Measurements from ENCODE around the gene TNNC1.

The TNNC1 gene

DNA sequence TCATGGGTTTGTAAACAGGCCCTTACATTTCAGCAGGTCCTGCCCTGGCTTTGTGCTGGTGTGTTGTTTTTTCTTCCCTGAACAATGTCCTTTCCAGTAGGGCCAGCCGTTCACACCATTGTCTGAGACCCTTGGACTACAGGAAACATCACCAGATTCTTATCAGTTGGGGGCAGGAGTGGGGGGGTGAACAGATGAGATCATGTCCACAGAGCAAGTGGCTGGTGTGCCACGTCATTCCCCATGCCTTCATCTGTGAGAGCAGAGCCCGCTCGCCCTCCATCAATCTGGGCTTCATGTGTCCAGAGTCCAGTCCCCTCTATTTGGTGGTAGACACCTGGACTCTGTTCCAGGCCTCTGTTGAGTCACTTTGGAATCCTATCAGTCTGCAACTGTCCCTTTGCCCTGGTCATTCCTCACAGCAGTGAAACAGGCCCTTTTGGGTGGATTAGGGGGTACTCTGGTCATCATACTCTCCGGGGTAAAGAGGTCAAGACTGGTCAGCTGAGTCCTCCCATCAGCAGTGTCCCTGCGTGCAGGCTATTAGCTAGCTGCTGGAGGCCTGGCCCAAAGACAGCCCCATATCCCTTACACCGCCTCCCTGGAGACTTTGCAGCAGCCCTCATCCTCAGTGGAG lies 23.9 kb downstream of the TNNC1 start:
- Histone ChIP-seq H3K9me3 (ENCODE audit: control insufficient read depth in 1 of 2, low read length in 2 of 2) (no peaks in the 10 kb centered on the region), H3K27ac (ENCODE audit: low read depth, low read length) (no peak overlapping the region), H3K36me3 (ENCODE audit: control insufficient read depth in 1 of 2, insufficient read depth in 2 of 2, low read length in 2 of 2) (no peaks in the 10 kb centered on the region), H3K9ac (ENCODE audit: low read depth in 1 of 2, low read length in 2 of 2) (no peak overlapping the region), H3K4me3 (ENCODE audit: low read depth in 1 of 2, low read length in 2 of 2) (no peak overlapping the region), H3K4me1 (ENCODE audit: control insufficient read depth in 1 of 2, insufficient read depth in 2 of 2, low read length in 2 of 2) (no peaks in the 10 kb centered on the region), H3K27me3 (ENCODE audit: control insufficient read depth in 1 of 2, insufficient read depth in 2 of 2, low read length in 2 of 2) (no peaks in the 10 kb centered on the region)

GRCh38 chr3:52429031-52429430 lies 24.8 kb downstream of the TNNC1 start:
- Histone ChIP-seq H3K36me3 (ENCODE audit: control insufficient read depth in 1 of 2, insufficient read depth in 2 of 2, low read length in 2 of 2) (no peaks in the 10 kb centered on the region), H3K27me3 (ENCODE audit: control insufficient read depth in 1 of 2, insufficient read depth in 2 of 2, low read length in 2 of 2) (no peaks in the 10 kb centered on the region), H3K4me3 (ENCODE audit: low read depth in 1 of 2, low read length in 2 of 2) (no peak overlapping the region), H3K9me3 (ENCODE audit: control insufficient read depth in 1 of 2, low read length in 2 of 2) (no peaks in the 10 kb centered on the region), H3K4me1 (ENCODE audit: control insufficient read depth in 1 of 2, insufficient read depth in 2 of 2, low read length in 2 of 2) (no peaks in the 10 kb centered on the region), H3K27ac (ENCODE audit: low read depth, low read length) (no peak overlapping the region), H3K9ac (ENCODE audit: low read depth in 1 of 2, low read length in 2 of 2) (no peak overlapping the region)

DNA sequence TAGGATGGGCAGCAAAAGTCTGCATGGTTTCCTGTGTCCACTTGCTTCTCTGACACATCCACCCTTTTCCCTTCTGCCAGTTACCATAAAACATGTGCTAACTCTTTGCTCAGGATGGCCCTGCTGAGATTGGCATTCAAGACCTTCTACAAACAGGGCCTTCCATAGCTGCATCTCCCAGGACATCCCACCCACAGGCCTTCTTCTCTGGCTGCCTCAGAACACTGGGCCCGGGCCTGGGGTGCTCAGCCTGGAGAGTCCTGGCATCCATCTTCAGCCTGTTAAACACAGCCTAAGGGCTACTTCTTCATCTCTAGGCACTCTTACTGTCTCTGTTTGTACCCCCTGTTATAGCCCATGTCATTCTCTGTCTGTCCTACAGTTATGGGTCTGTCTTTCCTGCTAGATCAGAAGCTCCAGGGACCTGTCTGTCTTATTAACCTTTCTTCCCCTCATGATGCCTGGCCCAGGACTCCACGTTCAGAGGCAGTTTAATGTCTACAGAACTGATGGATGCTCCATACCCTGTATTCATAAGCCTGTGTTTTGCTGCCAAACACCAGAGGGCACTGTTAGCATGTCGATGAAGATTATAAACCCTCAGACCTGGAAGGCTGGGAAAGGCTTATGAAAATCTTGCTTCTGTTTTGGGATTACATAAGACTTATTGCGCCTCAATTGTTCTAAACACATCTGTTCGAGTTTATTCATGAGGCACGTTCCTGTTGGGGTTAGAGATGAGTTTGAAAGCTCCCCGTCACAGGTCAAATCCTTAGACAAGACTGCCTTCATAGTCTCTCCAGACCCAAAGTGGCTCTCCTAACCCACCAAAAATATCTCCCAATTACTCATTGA lies 25.5 kb downstream of the TNNC1 start:
- H3K9me3 ChIP-seq (ENCODE audit: control insufficient read depth in 1 of 2, low read length in 2 of 2) = no peaks in the 10 kb centered on the region
- H3K36me3 ChIP-seq (ENCODE audit: control insufficient read depth in 1 of 2, insufficient read depth in 2 of 2, low read length in 2 of 2) = no peaks in the 10 kb centered on the region
- H3K4me3 ChIP-seq (ENCODE audit: low read depth in 1 of 2, low read length in 2 of 2) = no peak overlapping the region
- H3K27me3 ChIP-seq (ENCODE audit: control insufficient read depth in 1 of 2, insufficient read depth in 2 of 2, low read length in 2 of 2) = no peaks in the 10 kb centered on the region
- H3K27ac ChIP-seq (ENCODE audit: low read depth, low read length) = no peak overlapping the region
- H3K4me1 ChIP-seq (ENCODE audit: control insufficient read depth in 1 of 2, insufficient read depth in 2 of 2, low read length in 2 of 2) = no peaks in the 10 kb centered on the region
- no peak overlapping the region for H3K9ac ChIP-seq (ENCODE audit: low read depth in 1 of 2, low read length in 2 of 2)

DNA sequence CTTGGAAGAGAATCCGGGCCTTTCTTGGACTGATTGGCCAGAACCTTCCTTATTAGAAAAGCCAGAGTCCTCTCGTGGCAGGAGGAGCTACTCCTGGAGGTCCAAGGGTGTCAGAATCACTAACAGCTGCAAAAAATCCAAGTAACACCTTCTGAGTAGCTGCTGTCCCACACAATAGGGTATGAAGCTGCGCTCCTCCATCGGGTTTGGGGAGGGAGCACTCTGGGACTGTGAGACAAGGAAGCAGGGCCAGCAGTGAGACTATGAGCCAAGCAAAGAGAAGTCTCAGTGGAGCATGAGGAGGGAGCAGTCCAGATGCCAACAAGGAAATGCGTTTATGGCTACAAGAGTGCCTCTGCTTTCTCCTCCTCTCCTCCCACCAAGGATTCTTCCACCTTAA lies 30.7 kb downstream of the TNNC1 start:
- H3K27ac ChIP-seq (ENCODE audit: low read depth, low read length) = no peak overlapping the region
- peaks cover 7 to 11% of the 10 kb centered on the region in 2 donors for H3K36me3 ChIP-seq (ENCODE audit: control insufficient read depth in 1 of 2, insufficient read depth in 2 of 2, low read length in 2 of 2)
- no peak overlapping the region for H3K4me3 ChIP-seq (ENCODE audit: low read depth in 1 of 2, low read length in 2 of 2)
- H3K9ac ChIP-seq (ENCODE audit: low read depth in 1 of 2, low read length in 2 of 2) = no peak overlapping the region
- no peaks in the 10 kb centered on the region for H3K9me3 ChIP-seq (ENCODE audit: control insufficient read depth in 1 of 2, low read length in 2 of 2)
- H3K4me1 ChIP-seq (ENCODE audit: control insufficient read depth in 1 of 2, insufficient read depth in 2 of 2, low read length in 2 of 2) = no peaks in the 10 kb centered on the region
- H3K27me3 ChIP-seq (ENCODE audit: control insufficient read depth in 1 of 2, insufficient read depth in 2 of 2, low read length in 2 of 2) = no peaks in the 10 kb centered on the region

DNA sequence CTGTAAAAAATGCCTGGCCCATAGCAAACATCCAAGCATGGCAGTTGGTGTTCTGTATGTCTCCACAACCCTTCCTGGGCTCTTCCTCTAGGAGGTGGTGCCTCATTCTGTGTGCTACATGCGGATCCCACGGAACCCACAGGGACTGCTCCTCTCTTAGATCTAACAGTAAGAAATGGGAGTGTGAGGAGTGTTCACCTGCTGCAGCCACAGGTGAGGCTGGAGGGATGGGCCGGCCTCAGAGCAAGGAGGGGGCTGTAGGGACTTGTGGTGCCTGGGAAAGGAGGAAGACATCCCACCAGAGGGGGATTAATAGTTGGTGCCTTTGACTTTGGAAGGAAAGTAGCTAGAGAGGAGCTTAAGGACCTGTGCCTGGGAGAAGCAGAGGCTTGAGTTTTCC lies 31.2 kb downstream of the TNNC1 start:
- Histone ChIP-seq H3K27ac (ENCODE audit: low read depth, low read length) (no peak overlapping the region), H3K36me3 (ENCODE audit: control insufficient read depth in 1 of 2, insufficient read depth in 2 of 2, low read length in 2 of 2) (peaks cover 7 to 11% of the 10 kb centered on the region in 2 donors), H3K9ac (ENCODE audit: low read depth in 1 of 2, low read length in 2 of 2) (no peak overlapping the region), H3K9me3 (ENCODE audit: control insufficient read depth in 1 of 2, low read length in 2 of 2) (no peaks in the 10 kb centered on the region), H3K4me3 (ENCODE audit: low read depth in 1 of 2, low read length in 2 of 2) (no peak overlapping the region), H3K27me3 (ENCODE audit: control insufficient read depth in 1 of 2, insufficient read depth in 2 of 2, low read length in 2 of 2) (no peaks in the 10 kb centered on the region), H3K4me1 (ENCODE audit: control insufficient read depth in 1 of 2, insufficient read depth in 2 of 2, low read length in 2 of 2) (no peaks in the 10 kb centered on the region)

GRCh38 chr3:52420388-52420787 lies 33.5 kb downstream of the TNNC1 start:
- Histone ChIP-seq H3K4me1 (ENCODE audit: control insufficient read depth in 1 of 2, insufficient read depth in 2 of 2, low read length in 2 of 2) (no peaks in the 10 kb centered on the region), H3K9me3 (ENCODE audit: control insufficient read depth in 1 of 2, low read length in 2 of 2) (no peaks in the 10 kb centered on the region), H3K27ac (ENCODE audit: low read depth, low read length) (no peak overlapping the region), H3K27me3 (ENCODE audit: control insufficient read depth in 1 of 2, insufficient read depth in 2 of 2, low read length in 2 of 2) (no peaks in the 10 kb centered on the region), H3K9ac (ENCODE audit: low read depth in 1 of 2, low read length in 2 of 2) (no peak overlapping the region), H3K4me3 (ENCODE audit: low read depth in 1 of 2, low read length in 2 of 2) (no peak overlapping the region), H3K36me3 (ENCODE audit: control insufficient read depth in 1 of 2, insufficient read depth in 2 of 2, low read length in 2 of 2) (peaks cover 7 to 11% of the 10 kb centered on the region in 2 donors)

- Histone ChIP-seq H3K9me3 (ENCODE audit: control insufficient read depth in 1 of 2, low read length in 2 of 2) (no peaks in the 10 kb centered on the region), H3K27me3 (ENCODE audit: control insufficient read depth in 1 of 2, insufficient read depth in 2 of 2, low read length in 2 of 2) (no peaks in the 10 kb centered on the region), H3K4me3 (ENCODE audit: low read depth in 1 of 2, low read length in 2 of 2) (no peak overlapping the region), H3K27ac (ENCODE audit: low read depth, low read length) (no peak overlapping the region), H3K9ac (ENCODE audit: low read depth in 1 of 2, low read length in 2 of 2) (no peak overlapping the region), H3K36me3 (ENCODE audit: control insufficient read depth in 1 of 2, insufficient read depth in 2 of 2, low read length in 2 of 2) (peaks cover 7% of the 10 kb centered on the region in 2 donors), H3K4me1 (ENCODE audit: control insufficient read depth in 1 of 2, insufficient read depth in 2 of 2, low read length in 2 of 2) (peaks cover 21% of the 10 kb centered on the region in 2 donors)
Measured at GRCh38 chr3:52415800-52416199, 38.0 kb downstream of the TNNC1 start.

GRCh38 chr3:52408466-52408865 lies 45.4 kb downstream of the TNNC1 start:
- Histone ChIP-seq H3K4me3 (ENCODE audit: low read depth in 1 of 2, low read length in 2 of 2) (peak overlapping the region; percentile 76 to 94), H3K9ac (ENCODE audit: low read depth in 1 of 2, low read length in 2 of 2) (peak overlapping the region in 1 of 2 donors; percentile 85), H3K4me1 (ENCODE audit: control insufficient read depth in 1 of 2, insufficient read depth in 2 of 2, low read length in 2 of 2) (peaks cover 45 to 61% of the 10 kb centered on the region in 2 donors), H3K36me3 (ENCODE audit: control insufficient read depth in 1 of 2, insufficient read depth in 2 of 2, low read length in 2 of 2) (peaks cover 32 to 52% of the 10 kb centered on the region in 2 donors), H3K27ac (ENCODE audit: low read depth, low read length) (no peak overlapping the region), H3K9me3 (ENCODE audit: control insufficient read depth in 1 of 2, low read length in 2 of 2) (no peaks in the 10 kb centered on the region), H3K27me3 (ENCODE audit: control insufficient read depth in 1 of 2, insufficient read depth in 2 of 2, low read length in 2 of 2) (no peaks in the 10 kb centered on the region)

DNA sequence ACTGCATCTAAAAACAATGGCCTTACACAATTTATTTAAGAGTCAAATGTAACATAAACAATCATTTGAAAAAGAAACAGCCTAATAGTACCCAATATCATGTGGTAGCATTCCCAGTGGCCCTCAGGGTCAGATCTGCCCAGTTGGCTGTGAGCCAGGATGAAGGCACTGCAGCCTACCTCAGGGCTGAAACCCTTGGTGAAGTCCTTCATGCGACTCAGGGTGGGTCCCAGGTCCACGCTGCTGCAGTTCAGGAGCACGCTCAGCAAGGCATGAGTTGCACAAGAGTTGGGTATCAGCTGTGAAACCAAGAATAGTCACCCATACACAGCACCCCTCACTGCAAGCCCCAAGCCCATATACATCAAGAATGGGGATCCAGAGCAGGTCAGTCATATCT lies 46.1 kb downstream of the TNNC1 start:
- peaks cover 39 to 59% of the 10 kb centered on the region in 2 donors for H3K4me1 ChIP-seq (ENCODE audit: control insufficient read depth in 1 of 2, insufficient read depth in 2 of 2, low read length in 2 of 2)
- H3K36me3 ChIP-seq (ENCODE audit: control insufficient read depth in 1 of 2, insufficient read depth in 2 of 2, low read length in 2 of 2) = peaks cover 36 to 59% of the 10 kb centered on the region in 2 donors
- H3K27ac ChIP-seq (ENCODE audit: low read depth, low read length) = no peak overlapping the region
- H3K9me3 ChIP-seq (ENCODE audit: control insufficient read depth in 1 of 2, low read length in 2 of 2) = no peaks in the 10 kb centered on the region
- no peak overlapping the region for H3K9ac ChIP-seq (ENCODE audit: low read depth in 1 of 2, low read length in 2 of 2)
- H3K4me3 ChIP-seq (ENCODE audit: low read depth in 1 of 2, low read length in 2 of 2) = no peak overlapping the region
- no peaks in the 10 kb centered on the region for H3K27me3 ChIP-seq (ENCODE audit: control insufficient read depth in 1 of 2, insufficient read depth in 2 of 2, low read length in 2 of 2)

GRCh38 chr3:52406791-52407510 lies 46.9 kb downstream of the TNNC1 start:
- peaks cover 30 to 51% of the 10 kb centered on the region in 2 donors for H3K4me1 ChIP-seq (ENCODE audit: control insufficient read depth in 1 of 2, insufficient read depth in 2 of 2, low read length in 2 of 2)
- H3K27me3 ChIP-seq (ENCODE audit: control insufficient read depth in 1 of 2, insufficient read depth in 2 of 2, low read length in 2 of 2) = no peaks in the 10 kb centered on the region
- H3K9ac ChIP-seq (ENCODE audit: low read depth in 1 of 2, low read length in 2 of 2) = peak overlapping the region in 1 of 2 donors; percentile 23
- H3K4me3 ChIP-seq (ENCODE audit: low read depth in 1 of 2, low read length in 2 of 2) = no peak overlapping the region
- H3K27ac ChIP-seq (ENCODE audit: low read depth, low read length) = no peak overlapping the region
- no peaks in the 10 kb centered on the region for H3K9me3 ChIP-seq (ENCODE audit: control insufficient read depth in 1 of 2, low read length in 2 of 2)
- peaks cover 45 to 68% of the 10 kb centered on the region in 2 donors for H3K36me3 ChIP-seq (ENCODE audit: control insufficient read depth in 1 of 2, insufficient read depth in 2 of 2, low read length in 2 of 2)

Measured in duodenal mucosa (tissue), 2 donors.